Thyroid gland (tissue), 4 donors: Measurements from ENCODE around the gene ANXA2. TPM values are rescaled to one million over a fixed set of nuclear protein-coding genes. Genes with fewer than 3 reads are reported as not detected.
"Not testable (repeated sequence)": the region's sequence is repeated elsewhere in the genome, so short reads cannot be mapped to it uniquely, and the experiment has no call there.

Source experiments
- DNase-seq, 2 donors: peaks; one replicate each; pipeline ENCODE4 v3.0.0-alpha.2; 2019
- H3K27ac ChIP-seq, 3 donors: fragments of 200-600 bp; sonication (generic); 1 replicate in 2 of 3; 2 replicates in 1 of 3; pipeline ENCODE4 v1.5.1; 2016 to 2019; ENCODE audit warnings: mild to moderate bottlenecking in 1 of 3, moderate library complexity in 1 of 3
- H3K27me3 ChIP-seq: fragments of 200-600 bp; sonication (generic); one replicate; pipeline ENCODE4 v1.5.1; 2019
- H3K36me3 ChIP-seq, 2 donors: fragments of 200-600 bp; sonication (generic); one replicate each; pipeline ENCODE4 v1.5.1; 2016 to 2019
- H3K4me1 ChIP-seq, 2 donors: fragments of 200-600 bp; sonication (generic); one replicate each; pipeline ENCODE4 v1.5.1; 2017 to 2019
- H3K4me3 ChIP-seq, 3 donors: fragments of 200-600 bp; sonication (generic); replicated peaks in 1 of 3; 1 replicate in 2 of 3; 2 replicates in 1 of 3; pipeline ENCODE4 v1.5.1; 2016; ENCODE audit warnings: mild to moderate bottlenecking in 1 of 3
- H3K9me3 ChIP-seq: fragments of 200-600 bp; sonication (generic); one replicate; pipeline ENCODE4 v1.5.1; 2017
- CTCF ChIP-seq, 6 experiments: fragments of 200-600 bp in 3 of 6; fragments of 450-650 bp in 3 of 6; sonication (generic) in 3 of 6; IDR thresholded peaks; one replicate each; pipeline ENCODE4 v1.5.1; 2016 to 2019; ENCODE audit warnings: antibody characterized with exemption in 6 of 6, mild to moderate bottlenecking in 2 of 6, inconsistent platforms in 1 of 6, moderate library complexity in 1 of 6
- POLR2A ChIP-seq, 2 donors: fragments of 450-650 bp; IDR thresholded peaks; one replicate each; pipeline ENCODE4 v1.6.1; 2017; ENCODE audit warnings: antibody characterized with exemption in 2 of 2, mild to moderate bottlenecking in 2 of 2, moderate library complexity in 1 of 2
- WGBS, 2 donors: methylation state at CpG; one replicate each; pipeline ENCODE4 v1.1.5; 2017; 5-methylcytosine and 5-hydroxymethylcytosine counted together
- intact Hi-C: fragments of 100-400 bp; cut with DNase I; formaldehyde crosslinking; loops from one replicate; pipeline ENCODE4 v1.15.1; 2023
- total RNA-seq, 4 donors: library from RNA; depleted of rRNA; stranded (reverse); fragments of >200 nt; gene quantifications; one replicate each; pipeline ENCODE4 v1.2.3, GENCODE V29; 2016

Gene ANXA2
- total RNA-seq, 4 donors from 2014 or later, result 436 to 796 (median 612) TPM

- intact Hi-C loops, result no loop called here
- no peak for DNase-seq
Observed at GRCh38 chr15:60338810-60339209, 59.0 kb downstream of the ANXA2 start.

GRCh38 chr15:60337076-60337475 is 60.7 kb downstream of the ANXA2 start:
- H3K4me1 ChIP-seq, result no peaks in the 10 kb centered on the region
- intact Hi-C loops, result no loop called here
- DNase-seq, result no peak
- H3K4me3 ChIP-seq, result no peak overlapping the region
- 86 to 89% methylated on average over 4 of the region's 4 CpGs for WGBS, 2 donors
- H3K9me3 ChIP-seq, result no peaks in the 10 kb centered on the region
- no peaks in the 10 kb centered on the region for H3K27me3 ChIP-seq
- no peak overlapping the region for H3K27ac ChIP-seq
- H3K36me3 ChIP-seq, result no peaks in the 10 kb centered on the region
- no peak for TF ChIP-seq POLR2A (IDR thresholded peaks at IDR 0.05)
- no peak for TF ChIP-seq CTCF (IDR thresholded peaks at IDR 0.05)

More at GRCh38 chr15:60338810-60339209, 59.0 kb downstream of the ANXA2 start:
- H3K27me3 ChIP-seq, result no peaks in the 10 kb centered on the region
- no peak for TF ChIP-seq CTCF (IDR thresholded peaks at IDR 0.05)
- TF ChIP-seq POLR2A (IDR thresholded peaks at IDR 0.05), result no peak
- no peak overlapping the region for H3K4me3 ChIP-seq
- WGBS, 2 donors, result 80 to 82% methylated on average over 3 of the region's 3 CpGs
- H3K36me3 ChIP-seq, result no peaks in the 10 kb centered on the region
- H3K4me1 ChIP-seq, result no peaks in the 10 kb centered on the region
- no peaks in the 10 kb centered on the region for H3K9me3 ChIP-seq
- H3K27ac ChIP-seq, result no peak overlapping the region

GRCh38 chr15:60335296-60335695 is 62.5 kb downstream of the ANXA2 start:
- H3K4me1 ChIP-seq, intact Hi-C loops, H3K4me3 ChIP-seq, H3K9me3 ChIP-seq, H3K36me3 ChIP-seq, DNase-seq, H3K27me3 ChIP-seq, H3K27ac ChIP-seq: not testable (repeated sequence)
- WGBS, 2 donors, result 86 to 95% methylated on average over 4 of the region's 4 CpGs

- Histone ChIP-seq H3K36me3 (no peaks in the 10 kb centered on the region), H3K27me3 (no peaks in the 10 kb centered on the region), H3K9me3 (no peaks in the 10 kb centered on the region), H3K27ac (no peak overlapping the region), H3K4me3 (no peak overlapping the region), H3K4me1 (no peaks in the 10 kb centered on the region)
- WGBS, 2 donors, result 10 to 18% methylated on average over 7 of the region's 7 CpGs
- intact Hi-C loops, result loop anchor here (5.0 to 10.0 kb wide), 2 partner anchors 412 to 604 kb away; no protein-coding TSS in a partner anchor
- peak in 1 of 2 donors; percentile 9 for DNase-seq
- peak in 5 of 6 experiments; percentile 14 to 63 (median 41) for TF ChIP-seq CTCF (IDR thresholded peaks at IDR 0.05)
- TF ChIP-seq POLR2A (IDR thresholded peaks at IDR 0.05), result no peak
Observed at GRCh38 chr15:60328852-60329443, 68.8 kb downstream of the ANXA2 start.

- H3K9me3 ChIP-seq, result no peaks in the 10 kb centered on the region
- no peaks in the 10 kb centered on the region for H3K4me1 ChIP-seq
- H3K27me3 ChIP-seq, result no peaks in the 10 kb centered on the region
- DNase-seq, result peak in 1 of 2 donors; percentile 11
- TF ChIP-seq CTCF (IDR thresholded peaks at IDR 0.05), result peak; percentile 74 to 94 (median 84)
- TF ChIP-seq POLR2A (IDR thresholded peaks at IDR 0.05), result no peak
- 5 to 8% methylated on average over 5 of the region's 5 CpGs for WGBS, 2 donors
- no peak overlapping the region for H3K4me3 ChIP-seq
- no peak overlapping the region for H3K27ac ChIP-seq
- no peaks in the 10 kb centered on the region for H3K36me3 ChIP-seq
- intact Hi-C loops, result loop anchor here (5.0 to 10.0 kb wide), 2 partner anchors 410 to 602 kb away; no protein-coding TSS in a partner anchor
Observed at GRCh38 chr15:60326824-60327654, 70.7 kb downstream of the ANXA2 start.
